HepG2 (cell line): ENCODE measurements around the gene CC2D1A. TPM values are rescaled to one million over a fixed set of nuclear protein-coding genes. Genes with fewer than 3 reads are reported as not detected.
A peak's percentile ranks its signal among the peaks of the same experiment; 100 is the strongest.

ENCODE experiments used
- AGO1 ChIP-seq: fragments of 200-400 bp; formaldehyde crosslinking; IDR thresholded peaks from 2 replicates; pipeline ENCODE4 v1.6.1; 2017; ENCODE audit warnings: mild to moderate bottlenecking, low read depth, low read length, moderate library complexity; ENCODE audit not compliant: poor library complexity, severe bottlenecking
- GFI1 ChIP-seq: sonication (generic); formaldehyde crosslinking; IDR thresholded peaks from 2 replicates; pipeline ENCODE4 v1.5.0; 2020; ENCODE audit warnings: missing genetic modification reagents, mild to moderate bottlenecking, borderline replicate concordance
- KLF15 ChIP-seq: sonication (generic); formaldehyde crosslinking; IDR thresholded peaks from 2 replicates; pipeline ENCODE4 v1.8.1; 2023; ENCODE audit warnings: borderline replicate concordance, mild to moderate bottlenecking, inconsistent platforms, missing genetic modification reagents, mixed read lengths
- MIXL1 ChIP-seq: IDR thresholded peaks from 2 replicates; pipeline ENCODE4 v1.6.1; 2016
- NFIB ChIP-seq: sonication (generic); formaldehyde crosslinking; IDR thresholded peaks from 2 replicates; pipeline ENCODE4 v1.9.0; 2021; ENCODE audit warnings: missing genetic modification reagents, mild to moderate bottlenecking, borderline replicate concordance
- RORA ChIP-seq: sonication (generic); formaldehyde crosslinking; IDR thresholded peaks from 2 replicates; pipeline ENCODE4 v1.5.0; 2020; ENCODE audit warnings: mild to moderate bottlenecking, missing genetic modification reagents, moderate library complexity
- SPEN ChIP-seq: sonication (generic); formaldehyde crosslinking; IDR thresholded peaks from 2 replicates; pipeline ENCODE4 v1.5.1; 2020; ENCODE audit warnings: low read depth, mild to moderate bottlenecking, missing genetic modification reagents
- TAF1 ChIP-seq: sonication (generic); formaldehyde crosslinking; IDR thresholded peaks from 2 replicates; pipeline ENCODE4 v1.4.0; 2020; ENCODE audit warnings: missing genetic modification reagents
- ZNF34 ChIP-seq: sonication (generic); formaldehyde crosslinking; IDR thresholded peaks from 2 replicates; pipeline ENCODE4 v1.4.0; 2020; ENCODE audit warnings: mild to moderate bottlenecking, missing genetic modification reagents, borderline replicate concordance
- ZNF530 ChIP-seq: sonication (generic); formaldehyde crosslinking; IDR thresholded peaks from 2 replicates; pipeline ENCODE4 v1.5.0; 2020; ENCODE audit warnings: low read depth, mild to moderate bottlenecking, missing genetic modification reagents
- ZNF570 ChIP-seq: sonication (generic); formaldehyde crosslinking; IDR thresholded peaks from 2 replicates; pipeline ENCODE4 v1.4.0; 2020; ENCODE audit warnings: mild to moderate bottlenecking, missing genetic modification reagents, borderline replicate concordance
- ZNF879 ChIP-seq: sonication (generic); formaldehyde crosslinking; IDR thresholded peaks from 2 replicates; pipeline ENCODE4 v1.8.1; 2023; ENCODE audit warnings: missing genetic modification reagents
- polyA plus RNA-seq, 8 experiments: library from polyadenylated mRNA; depleted of rRNA in 3 of 8; stranded (reverse) in 7 of 8; unstranded in 1 of 8; fragments of >200 nt; fragmentation: Illumina TruSeq in 4 of 8; extraction: Trizol in 4 of 8; gene quantifications; 2 replicates each; pipeline versions ENCODE4 v1.2.1 to v1.2.3, GENCODE V29; 2011 to 2016; ENCODE audit warnings: low read depth in 4 of 8, missing spikeins in 1 of 8, mixed read lengths in 1 of 8; ENCODE audit not compliant: insufficient read depth in 1 of 8
- total RNA-seq, 5 experiments: library from RNA; depleted of rRNA; stranded (reverse); fragments of >200 nt; fragmentation: Illumina TruSeq; extraction: Trizol; gene quantifications; 2 replicates each; pipeline ENCODE4 v1.2.3, GENCODE V29; 2016; ENCODE audit warnings: low read depth in 1 of 5
- TF ChIP-seq, protein P1 (sequence below): sonication (generic); formaldehyde crosslinking; IDR thresholded peaks from 2 replicates; pipeline ENCODE4 v1.4.0; 2020; ENCODE audit warnings: missing genetic modification reagents
- TF ChIP-seq, protein P2 (sequence below): sonication (generic); formaldehyde crosslinking; IDR thresholded peaks from 2 replicates; pipeline ENCODE4 v1.5.0; 2020; ENCODE audit warnings: mild to moderate bottlenecking, missing genetic modification reagents
- TF ChIP-seq, protein P3 (sequence below): sonication (generic); formaldehyde crosslinking; IDR thresholded peaks from 2 replicates; pipeline ENCODE4 v1.4.0; 2020; ENCODE audit warnings: missing genetic modification reagents, borderline replicate concordance
- TF ChIP-seq, protein P4 (sequence below): sonication (generic); formaldehyde crosslinking; conservative IDR thresholded peaks from 2 replicates; pipeline ENCODE4 v1.4.0; 2020; ENCODE audit warnings: missing genetic modification reagents
- TF ChIP-seq, protein P5 (sequence below): sonication (generic); formaldehyde crosslinking; IDR thresholded peaks from 2 replicates; pipeline ENCODE4 v1.4.0; 2020; ENCODE audit warnings: missing genetic modification reagents
- TF ChIP-seq, protein P6 (sequence below): IDR thresholded peaks from 2 replicates; pipeline ENCODE4 v1.6.1; 2016; ENCODE audit warnings: missing compliant biosample characterization, missing genetic modification reagents, borderline replicate concordance

The CC2D1A gene
- total and polyA plus RNA-seq, 2 of the 13 experiments (the other 11 are each of a cell fraction or from before 2014, with no cell fraction given) = 9.7 to 11.5 TPM

- TF ChIP-seq, protein P1, sequence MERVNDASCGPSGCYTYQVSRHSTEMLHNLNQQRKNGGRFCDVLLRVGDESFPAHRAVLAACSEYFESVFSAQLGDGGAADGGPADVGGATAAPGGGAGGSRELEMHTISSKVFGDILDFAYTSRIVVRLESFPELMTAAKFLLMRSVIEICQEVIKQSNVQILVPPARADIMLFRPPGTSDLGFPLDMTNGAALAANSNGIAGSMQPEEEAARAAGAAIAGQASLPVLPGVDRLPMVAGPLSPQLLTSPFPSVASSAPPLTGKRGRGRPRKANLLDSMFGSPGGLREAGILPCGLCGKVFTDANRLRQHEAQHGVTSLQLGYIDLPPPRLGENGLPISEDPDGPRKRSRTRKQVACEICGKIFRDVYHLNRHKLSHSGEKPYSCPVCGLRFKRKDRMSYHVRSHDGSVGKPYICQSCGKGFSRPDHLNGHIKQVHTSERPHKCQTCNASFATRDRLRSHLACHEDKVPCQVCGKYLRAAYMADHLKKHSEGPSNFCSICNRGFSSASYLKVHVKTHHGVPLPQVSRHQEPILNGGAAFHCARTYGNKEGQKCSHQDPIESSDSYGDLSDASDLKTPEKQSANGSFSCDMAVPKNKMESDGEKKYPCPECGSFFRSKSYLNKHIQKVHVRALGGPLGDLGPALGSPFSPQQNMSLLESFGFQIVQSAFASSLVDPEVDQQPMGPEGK (CRISPR knock-in tag) = peak; percentile 68
- TF ChIP-seq, protein P2, sequence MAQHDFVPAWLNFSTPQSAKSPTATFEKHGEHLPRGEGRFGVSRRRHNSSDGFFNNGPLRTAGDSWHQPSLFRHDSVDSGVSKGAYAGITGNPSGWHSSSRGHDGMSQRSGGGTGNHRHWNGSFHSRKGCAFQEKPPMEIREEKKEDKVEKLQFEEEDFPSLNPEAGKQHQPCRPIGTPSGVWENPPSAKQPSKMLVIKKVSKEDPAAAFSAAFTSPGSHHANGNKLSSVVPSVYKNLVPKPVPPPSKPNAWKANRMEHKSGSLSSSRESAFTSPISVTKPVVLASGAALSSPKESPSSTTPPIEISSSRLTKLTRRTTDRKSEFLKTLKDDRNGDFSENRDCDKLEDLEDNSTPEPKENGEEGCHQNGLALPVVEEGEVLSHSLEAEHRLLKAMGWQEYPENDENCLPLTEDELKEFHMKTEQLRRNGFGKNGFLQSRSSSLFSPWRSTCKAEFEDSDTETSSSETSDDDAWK = no peak
- no peak for TF ChIP-seq ZNF530 (CRISPR knock-in tag)
- TF ChIP-seq GFI1 = no peak
- no peak for TF ChIP-seq KLF15 (CRISPR knock-in tag)
- TF ChIP-seq RORA (CRISPR knock-in tag) = no peak
- TF ChIP-seq AGO1 = no peak
- TF ChIP-seq ZNF879 (CRISPR knock-in tag) = no peak
- TF ChIP-seq, protein P3, sequence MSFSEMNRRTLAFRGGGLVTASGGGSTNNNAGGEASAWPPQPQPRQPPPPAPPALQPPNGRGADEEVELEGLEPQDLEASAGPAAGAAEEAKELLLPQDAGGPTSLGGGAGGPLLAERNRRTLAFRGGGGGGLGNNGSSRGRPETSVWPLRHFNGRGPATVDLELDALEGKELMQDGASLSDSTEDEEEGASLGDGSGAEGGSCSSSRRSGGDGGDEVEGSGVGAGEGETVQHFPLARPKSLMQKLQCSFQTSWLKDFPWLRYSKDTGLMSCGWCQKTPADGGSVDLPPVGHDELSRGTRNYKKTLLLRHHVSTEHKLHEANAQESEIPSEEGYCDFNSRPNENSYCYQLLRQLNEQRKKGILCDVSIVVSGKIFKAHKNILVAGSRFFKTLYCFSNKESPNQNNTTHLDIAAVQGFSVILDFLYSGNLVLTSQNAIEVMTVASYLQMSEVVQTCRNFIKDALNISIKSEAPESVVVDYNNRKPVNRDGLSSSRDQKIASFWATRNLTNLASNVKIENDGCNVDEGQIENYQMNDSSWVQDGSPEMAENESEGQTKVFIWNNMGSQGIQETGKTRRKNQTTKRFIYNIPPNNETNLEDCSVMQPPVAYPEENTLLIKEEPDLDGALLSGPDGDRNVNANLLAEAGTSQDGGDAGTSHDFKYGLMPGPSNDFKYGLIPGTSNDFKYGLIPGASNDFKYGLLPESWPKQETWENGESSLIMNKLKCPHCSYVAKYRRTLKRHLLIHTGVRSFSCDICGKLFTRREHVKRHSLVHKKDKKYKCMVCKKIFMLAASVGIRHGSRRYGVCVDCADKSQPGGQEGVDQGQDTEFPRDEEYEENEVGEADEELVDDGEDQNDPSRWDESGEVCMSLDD = no peak
- TF ChIP-seq ZNF570 (CRISPR knock-in tag) = no peak
- TF ChIP-seq, protein P4, sequence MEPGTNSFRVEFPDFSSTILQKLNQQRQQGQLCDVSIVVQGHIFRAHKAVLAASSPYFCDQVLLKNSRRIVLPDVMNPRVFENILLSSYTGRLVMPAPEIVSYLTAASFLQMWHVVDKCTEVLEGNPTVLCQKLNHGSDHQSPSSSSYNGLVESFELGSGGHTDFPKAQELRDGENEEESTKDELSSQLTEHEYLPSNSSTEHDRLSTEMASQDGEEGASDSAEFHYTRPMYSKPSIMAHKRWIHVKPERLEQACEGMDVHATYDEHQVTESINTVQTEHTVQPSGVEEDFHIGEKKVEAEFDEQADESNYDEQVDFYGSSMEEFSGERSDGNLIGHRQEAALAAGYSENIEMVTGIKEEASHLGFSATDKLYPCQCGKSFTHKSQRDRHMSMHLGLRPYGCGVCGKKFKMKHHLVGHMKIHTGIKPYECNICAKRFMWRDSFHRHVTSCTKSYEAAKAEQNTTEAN = no peak
- TF ChIP-seq, protein P5, sequence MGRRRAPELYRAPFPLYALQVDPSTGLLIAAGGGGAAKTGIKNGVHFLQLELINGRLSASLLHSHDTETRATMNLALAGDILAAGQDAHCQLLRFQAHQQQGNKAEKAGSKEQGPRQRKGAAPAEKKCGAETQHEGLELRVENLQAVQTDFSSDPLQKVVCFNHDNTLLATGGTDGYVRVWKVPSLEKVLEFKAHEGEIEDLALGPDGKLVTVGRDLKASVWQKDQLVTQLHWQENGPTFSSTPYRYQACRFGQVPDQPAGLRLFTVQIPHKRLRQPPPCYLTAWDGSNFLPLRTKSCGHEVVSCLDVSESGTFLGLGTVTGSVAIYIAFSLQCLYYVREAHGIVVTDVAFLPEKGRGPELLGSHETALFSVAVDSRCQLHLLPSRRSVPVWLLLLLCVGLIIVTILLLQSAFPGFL = no peak
- no peak for TF ChIP-seq ZNF34 (CRISPR knock-in tag)
- TF ChIP-seq MIXL1 (CRISPR knock-in tag) = 0 out of 2 replicates have a peak, but pooled peaks have one; percentile 30
- peak; percentile 94 for TF ChIP-seq TAF1 (CRISPR knock-in tag)
- TF ChIP-seq, protein P6, sequence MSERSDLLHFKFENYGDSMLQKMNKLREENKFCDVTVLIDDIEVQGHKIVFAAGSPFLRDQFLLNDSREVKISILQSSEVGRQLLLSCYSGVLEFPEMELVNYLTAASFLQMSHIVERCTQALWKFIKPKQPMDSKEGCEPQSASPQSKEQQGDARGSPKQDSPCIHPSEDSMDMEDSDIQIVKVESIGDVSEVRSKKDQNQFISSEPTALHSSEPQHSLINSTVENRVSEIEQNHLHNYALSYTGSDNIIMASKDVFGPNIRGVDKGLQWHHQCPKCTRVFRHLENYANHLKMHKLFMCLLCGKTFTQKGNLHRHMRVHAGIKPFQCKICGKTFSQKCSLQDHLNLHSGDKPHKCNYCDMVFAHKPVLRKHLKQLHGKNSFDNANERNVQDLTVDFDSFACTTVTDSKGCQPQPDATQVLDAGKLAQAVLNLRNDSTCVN (CRISPR knock-in tag) = no peak; the same call in 1 of the 2 replicates
- no peak for TF ChIP-seq SPEN (CRISPR knock-in tag)
- TF ChIP-seq NFIB (CRISPR knock-in tag) = no peak
Observed at GRCh38 chr19:13952154-13952930, 46.3 kb downstream of the CC2D1A start, which contains the start of gene DCAF15 (continued).
